Stimulated activated CD8-positive, alpha-beta memory T cell treated with anti-CD3 and anti-CD28 coated beads, Interleukin-15, amount 100 ng/mL, for 24 hours (primary cell): ENCODE results near the gene CIBAR2.

ENCODE experiments used
- DNase-seq: peaks from one replicate; pipeline ENCODE4 v3.0.0-alpha.2; 2020; ENCODE audit warnings: low read depth

The CIBAR2 gene

DNA sequence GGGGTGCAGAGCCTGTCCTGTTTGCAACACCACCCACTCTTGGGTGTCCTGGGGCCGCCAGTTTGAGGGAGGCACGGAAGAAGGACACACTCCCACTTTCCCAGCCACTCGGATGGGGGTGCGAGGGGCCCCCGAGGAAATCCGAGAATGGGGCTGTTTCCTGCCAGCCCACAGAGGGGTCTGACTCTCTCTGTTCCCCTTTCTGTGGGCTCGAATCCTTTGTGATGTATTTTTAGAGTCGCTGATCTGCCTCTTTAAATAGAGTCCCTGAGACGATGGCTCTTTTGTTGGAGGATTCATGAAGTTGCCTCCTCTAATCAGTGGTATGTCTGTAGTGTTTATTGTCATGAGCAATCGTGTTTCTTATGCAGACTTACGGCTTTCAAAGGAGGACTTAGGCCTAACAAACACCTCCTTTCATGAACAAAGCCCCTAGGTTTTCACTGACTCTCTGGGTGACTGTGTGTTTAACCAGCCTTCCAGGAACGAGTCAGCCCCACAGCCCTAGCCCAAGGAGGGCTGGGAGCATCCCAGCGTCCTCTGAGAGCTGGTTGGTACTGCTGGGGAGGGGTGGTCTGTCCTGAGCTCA, 29.1 kb downstream of the CIBAR2 start:
- DNase-seq: no peak

DNA sequence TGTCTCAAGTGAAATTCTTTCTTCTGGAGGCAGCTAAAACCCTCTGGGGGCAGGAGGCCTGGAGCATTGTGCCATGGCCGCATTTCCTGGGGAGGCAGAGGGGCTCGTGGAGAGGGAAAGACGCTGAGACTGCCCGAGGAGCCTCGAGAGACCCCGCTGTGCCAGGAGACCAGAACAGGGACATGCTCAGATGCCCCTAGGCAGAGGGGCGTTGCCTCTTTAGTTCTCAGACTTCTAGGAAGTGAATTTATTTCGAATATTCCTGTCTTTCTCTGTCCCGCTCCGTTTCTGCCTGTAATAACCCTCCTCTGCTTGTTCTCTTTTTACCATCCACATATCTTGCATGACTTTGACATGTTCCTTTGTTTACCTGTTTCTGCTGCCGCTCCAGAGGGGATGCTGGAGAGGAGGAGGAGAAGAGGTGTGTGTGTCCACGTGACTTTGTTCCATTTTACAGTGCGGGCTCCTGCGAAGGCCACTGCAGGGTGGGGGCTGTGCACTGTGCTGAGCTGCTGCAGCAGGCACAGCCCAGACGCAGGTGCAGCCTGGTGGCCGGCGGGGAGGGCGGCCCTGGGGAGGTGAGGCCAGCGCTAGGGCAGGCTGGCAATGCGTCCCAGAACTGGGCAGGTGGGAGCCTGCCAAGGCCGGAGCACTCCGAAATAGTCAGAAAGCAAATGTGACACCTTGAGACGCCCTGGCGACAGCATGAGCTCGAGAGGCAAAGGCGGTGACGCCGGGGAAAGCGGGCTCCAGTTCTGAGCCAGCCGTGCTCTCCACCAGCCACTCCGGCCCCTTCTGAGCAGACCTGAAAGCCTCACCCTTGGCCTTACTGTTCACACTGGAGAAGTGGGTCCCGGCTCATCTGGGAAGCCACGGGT, 29.9 kb downstream of the CIBAR2 start:
- no peak for DNase-seq

DNA sequence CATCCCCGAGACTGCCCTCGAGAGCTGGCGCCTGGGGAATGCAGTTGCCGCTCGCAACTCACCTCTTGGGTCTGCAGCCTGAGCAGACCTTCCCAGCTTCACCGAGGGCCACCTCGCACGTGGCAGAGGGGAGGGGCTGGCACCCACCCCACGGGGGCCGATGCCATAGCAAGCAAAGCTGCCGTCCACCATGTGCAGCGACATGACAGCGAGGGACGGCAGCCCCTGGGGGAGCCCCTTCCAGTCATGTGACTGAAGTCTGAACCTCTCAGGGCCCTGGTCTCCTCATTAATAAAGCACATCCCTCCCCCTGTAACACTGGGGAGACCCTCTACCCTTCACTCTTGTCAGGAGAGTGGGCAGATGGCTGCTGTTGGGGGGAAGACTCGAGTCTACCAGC, 30.5 kb downstream of the CIBAR2 start:
- no peak for DNase-seq

DNA sequence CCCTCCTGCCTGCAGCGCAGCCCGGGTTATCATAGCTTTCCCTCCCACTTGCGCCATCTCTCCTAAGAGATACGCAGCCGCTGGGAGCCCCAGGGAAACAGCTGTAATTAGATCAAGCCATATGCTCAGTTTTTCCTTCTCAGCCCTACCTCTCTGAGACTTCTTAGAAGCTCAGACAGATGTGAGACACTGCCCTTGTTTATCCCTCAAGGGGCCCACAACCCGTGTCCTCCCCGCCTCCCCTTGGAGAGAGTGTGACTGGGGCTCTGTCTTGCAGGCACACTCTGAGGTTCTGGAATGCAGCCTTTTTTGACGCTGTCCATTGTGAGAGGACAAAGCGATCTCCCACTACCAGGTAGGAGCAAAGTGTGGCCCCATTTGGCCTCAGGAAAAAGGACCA, 31.2 kb downstream of the CIBAR2 start:
- DNase-seq: no peak

DNA sequence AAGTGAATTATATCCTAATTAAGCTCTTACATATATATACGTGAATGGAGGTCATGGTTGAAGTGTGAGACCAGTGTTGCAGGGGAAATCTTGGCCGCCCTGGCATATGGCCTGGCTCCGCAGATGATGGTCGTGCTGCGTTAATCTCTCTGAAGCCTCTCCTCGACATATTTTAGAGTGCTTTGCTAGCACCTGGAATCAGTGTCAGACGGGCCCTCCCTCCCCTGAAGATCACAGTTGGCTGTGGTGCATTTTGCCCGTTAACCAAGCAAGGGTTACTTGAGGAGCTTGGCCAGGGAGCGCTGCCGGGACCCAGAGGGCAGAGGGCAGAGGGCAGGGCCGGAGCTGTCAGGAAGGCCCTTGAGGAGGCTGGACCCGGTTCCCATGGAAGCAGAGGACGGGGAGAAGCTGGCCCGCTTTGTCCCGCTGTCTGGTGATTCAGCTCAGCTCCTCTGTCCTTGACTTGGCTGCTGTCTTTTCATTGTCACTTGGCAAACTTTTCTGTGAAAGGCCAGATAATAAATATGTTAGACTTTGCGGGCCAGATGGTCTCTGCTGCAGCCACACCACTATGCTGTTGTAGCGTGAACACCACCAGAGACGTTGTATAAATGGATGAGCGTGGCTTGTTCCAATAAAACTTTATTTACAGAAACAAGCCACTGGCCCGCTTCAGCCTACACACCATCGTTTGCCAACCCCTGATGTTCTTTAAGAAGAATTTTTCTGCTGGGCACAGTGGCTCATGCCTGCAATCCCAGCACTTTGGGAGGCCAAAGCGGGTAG, 32.3 kb downstream of the CIBAR2 start:
- no peak for DNase-seq

DNA sequence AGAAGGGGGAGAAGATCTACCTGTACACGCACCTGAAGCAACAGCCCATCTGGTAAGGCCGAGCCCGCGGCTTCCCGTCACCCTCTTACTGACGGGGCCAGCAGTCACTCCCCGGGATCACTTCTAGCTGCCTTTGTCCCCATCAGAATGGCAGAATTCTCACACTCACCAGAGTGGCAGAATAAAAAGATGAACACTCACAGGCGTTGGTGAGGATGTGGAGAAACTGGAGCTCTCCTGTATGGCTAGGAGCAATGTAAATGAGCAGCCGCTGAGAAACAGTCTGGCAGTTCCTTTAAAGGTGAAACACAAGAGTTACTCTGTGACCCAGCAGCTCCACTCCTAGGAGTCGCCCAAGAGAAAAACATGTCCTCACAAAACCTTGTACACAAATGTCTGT, 33.3 kb downstream of the CIBAR2 start:
- DNase-seq: no peak

DNA sequence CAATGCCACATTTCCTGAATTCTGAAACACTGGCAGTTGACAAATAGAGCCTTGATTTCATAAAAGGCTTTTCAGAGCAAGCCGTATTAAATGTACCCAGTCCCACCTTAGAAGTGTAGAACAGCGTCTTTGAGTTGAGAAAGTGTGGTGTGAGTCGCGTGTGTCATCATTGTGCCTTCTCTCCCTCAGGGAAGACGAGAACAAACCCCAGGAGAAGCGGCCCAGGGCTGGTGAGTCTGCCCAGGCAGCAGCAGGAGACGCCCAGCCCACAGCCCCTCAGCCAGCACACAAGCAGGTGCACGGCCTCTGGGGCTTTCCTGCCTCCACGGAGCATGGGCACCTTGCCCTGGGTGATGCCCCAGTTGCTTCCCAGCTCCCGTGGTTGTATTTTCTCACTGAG, 34.0 kb downstream of the CIBAR2 start:
- DNase-seq: no peak

DNA sequence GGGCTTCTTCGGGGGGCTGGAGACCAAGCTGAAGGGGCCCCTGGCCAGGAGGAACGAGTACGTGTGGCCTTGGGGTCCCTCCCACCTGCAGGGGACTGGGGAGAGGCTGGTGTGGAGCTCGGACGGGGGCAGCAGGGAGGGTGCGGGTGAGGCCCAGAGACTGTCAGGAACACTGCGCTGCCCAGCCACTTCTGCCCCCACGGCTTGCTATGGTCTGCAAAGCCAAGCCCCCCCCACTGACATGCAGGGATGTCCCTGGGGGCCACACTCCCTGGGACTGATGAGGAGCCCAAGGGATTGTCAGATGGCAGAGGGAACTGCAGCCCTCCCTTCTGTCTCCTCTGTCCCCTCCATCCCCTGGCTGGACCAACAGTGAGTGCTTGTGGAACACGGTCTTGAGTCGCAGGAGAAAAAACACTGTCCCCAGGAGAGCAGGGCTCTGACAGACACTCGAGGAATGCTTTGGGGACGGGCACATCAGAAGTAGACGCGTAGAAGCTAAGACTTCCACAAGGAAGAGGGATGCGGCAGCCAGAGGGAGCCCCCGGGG, 34.6 kb downstream of the CIBAR2 start:
- no peak for DNase-seq

DNA sequence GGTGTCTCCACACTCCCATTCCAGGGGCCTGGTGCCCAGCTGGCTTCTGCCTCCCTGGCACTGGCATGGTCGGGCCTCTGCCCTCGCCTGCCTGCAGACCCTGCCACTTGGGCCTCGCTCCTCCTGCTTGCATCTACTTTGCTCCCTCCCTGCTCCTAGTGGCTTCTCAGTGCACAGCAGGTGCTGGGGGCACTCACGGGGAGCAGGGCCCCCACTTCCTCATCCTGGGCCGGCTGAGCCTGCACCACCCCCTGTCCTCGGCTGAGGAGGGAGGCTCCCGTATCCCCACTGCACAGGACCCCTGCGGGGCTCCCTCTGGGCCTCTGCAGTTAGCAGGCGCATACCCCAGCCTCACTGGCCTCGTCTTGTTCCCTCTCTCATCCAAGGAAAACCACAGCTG, 35.2 kb downstream of the CIBAR2 start:
- DNase-seq: no peak

DNA sequence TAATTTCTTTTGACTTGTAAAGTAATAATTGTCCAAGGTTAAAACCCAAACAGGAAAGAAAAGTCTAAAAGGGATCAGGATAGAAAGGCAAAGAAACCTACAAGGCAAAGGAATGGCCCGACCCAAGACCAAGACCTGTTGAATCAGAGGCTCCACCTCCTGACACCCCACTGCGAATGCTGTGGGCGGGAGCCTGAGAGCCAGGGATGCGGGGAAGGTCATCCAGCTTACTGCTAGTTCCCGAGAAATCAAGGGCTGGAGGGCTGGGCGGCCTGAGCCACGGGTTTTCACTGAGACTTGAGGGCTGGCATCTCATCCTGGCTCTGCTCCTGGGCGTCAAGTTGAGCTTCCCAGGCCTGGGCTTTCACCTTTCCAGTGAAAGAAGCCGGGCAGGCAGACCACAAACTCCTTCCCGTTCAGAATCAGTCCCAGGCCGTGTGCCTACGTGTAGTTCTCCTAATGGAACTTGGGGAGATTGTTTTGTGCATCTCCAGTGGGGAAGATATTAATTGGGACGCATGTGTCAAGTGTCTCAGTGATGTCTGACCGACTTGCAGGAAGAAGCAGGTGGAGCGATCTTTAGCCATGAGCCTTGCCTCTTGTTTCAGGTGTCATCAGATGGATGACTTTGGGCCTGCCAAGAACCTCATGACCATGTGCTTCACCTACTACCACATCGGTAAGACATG, 36.9 kb downstream of the CIBAR2 start:
- DNase-seq: no peak

DNA sequence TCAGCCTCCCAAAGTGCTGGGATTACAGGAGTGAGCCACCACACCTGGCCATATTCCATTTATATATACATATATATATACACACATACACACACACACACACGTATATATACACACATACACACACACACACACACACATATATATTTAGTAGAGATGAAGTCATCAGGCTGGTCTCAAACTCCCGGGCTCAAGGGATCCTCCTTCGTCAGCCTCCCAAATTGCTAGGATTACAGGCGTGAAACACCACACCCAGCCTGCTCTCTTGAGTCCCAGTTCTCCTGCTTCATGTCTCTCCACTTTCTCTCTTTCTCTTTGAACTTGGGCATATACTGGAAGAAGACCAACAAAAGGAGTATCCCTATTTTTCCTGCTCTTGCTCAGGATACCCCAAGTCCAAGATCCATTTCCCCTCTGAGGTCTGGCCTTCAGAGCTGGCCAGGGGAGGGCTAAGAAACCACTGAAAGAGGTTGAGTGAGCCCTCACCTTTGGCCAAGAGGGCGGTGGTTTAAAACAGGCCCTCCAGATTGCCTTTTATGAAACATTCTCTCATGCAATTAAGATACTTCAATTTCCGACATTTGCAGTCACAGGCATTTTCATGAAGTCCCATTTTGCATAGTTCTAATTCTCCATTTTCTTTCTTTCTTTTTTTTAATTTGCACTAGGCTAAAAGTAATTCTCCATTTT, 37.9 kb downstream of the CIBAR2 start:
- DNase-seq: no peak

DNA sequence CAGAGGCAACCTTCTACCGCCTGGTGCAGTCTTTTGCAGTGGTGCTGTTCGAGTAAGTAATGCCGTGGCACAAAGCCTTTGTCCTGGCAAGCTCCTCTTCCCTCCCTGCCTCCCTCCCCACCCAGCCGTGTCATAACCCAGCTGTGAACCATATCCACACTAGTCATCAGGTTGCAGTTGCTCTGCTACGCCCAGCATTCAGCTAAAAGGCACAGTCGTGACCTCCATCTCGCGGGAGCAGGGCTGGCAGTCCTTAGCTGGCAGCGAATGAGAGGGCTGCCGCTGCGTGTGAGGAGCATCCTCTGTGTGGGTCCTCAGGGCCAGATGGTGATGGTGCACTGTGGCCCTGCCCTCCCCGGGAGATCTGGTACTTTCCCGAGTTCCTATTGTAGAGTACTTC, 39.3 kb downstream of the CIBAR2 start:
- DNase-seq: no peak

DNA sequence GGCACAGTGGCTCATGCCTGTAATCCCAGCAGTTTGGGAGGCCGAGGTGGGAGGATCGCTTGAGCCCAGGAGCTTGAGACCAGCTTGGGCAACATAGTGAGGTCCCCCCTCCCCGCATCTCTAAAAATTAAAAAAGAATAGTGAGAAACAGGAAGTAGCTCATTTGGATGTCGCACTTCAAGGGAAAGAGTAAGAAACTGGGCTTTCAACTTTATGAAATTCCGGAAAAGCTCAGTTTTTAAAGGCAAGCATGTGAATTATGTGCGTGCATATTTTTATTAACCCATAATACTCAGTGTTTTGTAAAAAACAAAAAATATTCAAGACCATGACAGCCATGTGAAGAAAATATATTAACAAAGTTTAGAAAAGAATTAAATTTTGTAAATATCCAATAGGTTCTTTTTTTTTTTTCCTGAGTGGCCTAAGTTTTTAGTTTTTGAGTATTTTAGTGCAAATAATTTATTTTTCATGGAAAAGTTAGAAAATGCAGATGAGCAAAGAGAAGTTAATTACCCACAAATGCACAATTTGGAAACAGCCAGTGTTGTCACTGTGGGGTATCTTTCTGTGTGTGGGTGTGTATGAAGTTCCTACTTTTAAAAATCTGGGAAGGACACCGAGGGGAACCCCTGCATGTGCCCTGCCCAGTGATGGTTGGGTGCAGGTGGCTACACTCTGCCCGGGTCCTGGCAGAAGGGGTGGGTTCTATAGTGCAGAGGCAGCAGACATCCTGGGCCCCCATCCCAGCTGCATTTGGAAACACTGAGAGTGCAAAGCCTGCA, 40.0 kb downstream of the CIBAR2 start:
- no peak for DNase-seq

DNA sequence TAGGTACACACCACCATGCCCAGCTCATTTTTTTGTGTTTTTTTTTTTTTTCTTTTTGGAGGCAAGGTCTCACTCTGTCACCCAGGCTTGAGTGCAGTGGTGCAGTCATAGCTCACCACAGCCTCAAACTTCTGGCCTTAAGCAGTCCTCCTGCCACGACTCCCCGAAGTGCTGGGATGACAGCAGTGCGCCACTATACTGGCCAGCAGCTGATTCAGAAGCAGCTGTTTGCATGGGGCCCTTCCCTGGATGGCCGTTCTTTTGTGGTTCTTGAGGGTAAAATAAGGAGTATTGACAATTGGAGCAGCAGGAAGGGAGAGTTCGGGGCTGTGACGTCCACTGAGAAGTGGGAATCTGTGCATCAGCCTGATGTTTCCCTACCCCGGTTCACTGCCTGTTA, 43.1 kb downstream of the CIBAR2 start:
- no peak for DNase-seq

DNA sequence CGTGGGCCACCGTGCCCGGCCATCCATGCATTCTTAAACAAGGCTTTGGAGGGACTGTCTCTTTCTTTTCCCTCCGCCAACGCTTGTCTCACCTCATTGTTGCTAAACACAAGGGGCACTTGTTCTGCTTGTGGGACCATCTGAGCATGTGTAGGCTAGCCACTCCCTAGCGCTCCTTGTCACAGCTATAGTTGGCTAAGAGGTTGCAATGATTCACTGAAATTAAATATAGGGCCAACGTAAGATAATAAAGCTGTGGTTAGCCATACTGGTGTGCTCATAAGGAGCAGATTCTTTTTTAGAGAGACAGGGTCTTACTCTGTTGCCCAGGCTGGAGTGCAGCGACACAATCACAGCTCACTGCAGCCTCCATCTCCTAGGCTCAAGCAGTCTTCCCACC, 43.5 kb downstream of the CIBAR2 start:
- DNase-seq: no peak

DNA sequence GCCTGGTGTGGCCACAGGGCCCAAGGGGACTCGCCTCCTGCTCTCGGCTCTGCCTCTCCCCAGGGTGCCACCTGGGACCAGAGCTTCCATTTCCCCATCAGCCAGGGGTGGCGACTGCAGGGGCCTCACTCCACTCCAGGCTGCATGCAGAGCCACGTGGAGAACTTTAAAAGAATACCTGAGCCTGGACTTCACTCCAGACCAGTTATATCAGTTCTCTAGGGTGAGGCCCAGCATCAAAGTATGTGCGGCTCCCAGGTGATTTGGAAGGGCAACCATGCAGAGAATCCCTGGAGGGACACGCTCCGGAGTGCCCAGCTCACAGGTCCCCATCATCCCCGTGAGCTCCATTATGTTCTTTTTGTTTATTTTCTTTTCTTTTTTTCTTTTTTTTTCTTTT, 44.8 kb downstream of the CIBAR2 start:
- no peak for DNase-seq

DNA sequence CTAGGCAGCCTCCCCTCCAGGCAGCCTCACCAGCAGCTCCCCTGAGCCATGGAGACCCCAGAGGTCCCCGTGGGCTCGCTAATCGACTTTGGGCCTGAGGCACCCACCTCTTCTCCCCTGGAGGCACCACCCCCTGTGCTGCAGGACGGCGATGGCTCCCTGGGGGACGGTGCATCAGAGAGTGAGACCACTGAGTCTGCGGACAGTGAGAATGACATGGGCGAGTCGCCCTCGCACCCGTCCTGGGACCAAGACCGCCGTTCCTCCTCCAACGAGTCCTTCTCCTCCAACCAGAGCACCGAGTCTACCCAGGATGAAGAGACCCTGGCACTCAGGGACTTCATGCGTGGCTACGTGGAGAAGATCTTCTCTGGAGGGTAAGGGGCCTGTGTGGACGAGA, 45.2 kb downstream of the CIBAR2 start:
- no peak for DNase-seq

DNA sequence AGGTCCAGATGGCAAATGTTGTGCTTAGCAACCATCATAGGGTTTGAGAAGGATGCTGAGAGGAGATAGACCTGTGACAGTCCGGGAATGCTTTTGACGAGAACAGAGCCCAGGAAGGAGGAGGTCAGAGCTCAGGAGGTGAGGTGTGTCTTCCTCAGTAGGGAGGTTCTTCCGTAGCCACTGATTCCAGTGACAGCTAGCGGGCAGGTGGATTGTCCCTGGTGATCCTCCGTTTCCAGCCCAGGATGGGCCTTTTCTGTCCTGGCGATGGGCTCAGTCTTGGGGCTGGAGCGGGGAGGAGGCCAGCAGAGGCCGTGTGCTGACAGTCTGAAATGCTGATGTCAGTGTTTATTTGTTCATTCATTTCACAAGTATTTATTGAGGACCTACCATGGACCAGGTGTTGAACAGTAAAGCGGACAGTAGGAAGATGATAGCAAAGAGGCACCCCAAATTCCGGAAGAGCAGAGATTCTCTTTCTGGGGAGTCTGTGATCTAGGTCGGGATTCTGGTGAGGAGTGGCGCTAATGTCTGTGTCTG, 45.9 kb downstream of the CIBAR2 start:
- no peak for DNase-seq

DNA sequence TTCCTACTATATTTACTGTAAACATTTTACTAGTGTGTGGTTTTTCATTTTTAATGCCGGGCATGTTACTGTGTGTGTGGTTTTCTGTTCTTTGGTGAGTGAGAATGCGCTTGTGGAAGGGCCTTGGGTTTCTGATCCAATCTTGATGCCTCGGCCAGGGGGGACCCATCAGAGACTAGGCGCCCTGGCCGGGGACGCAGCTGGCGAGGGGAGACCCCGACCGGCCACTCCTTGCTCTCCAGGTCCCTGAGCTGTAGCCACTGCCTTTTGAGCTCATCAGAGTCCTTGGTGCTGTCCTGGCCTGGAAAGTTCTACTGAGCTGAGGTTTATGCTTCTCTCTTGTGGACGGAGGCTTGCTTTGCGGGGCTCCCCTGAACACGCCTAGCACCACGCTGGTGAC, 47.2 kb downstream of the CIBAR2 start:
- no peak for DNase-seq

DNA sequence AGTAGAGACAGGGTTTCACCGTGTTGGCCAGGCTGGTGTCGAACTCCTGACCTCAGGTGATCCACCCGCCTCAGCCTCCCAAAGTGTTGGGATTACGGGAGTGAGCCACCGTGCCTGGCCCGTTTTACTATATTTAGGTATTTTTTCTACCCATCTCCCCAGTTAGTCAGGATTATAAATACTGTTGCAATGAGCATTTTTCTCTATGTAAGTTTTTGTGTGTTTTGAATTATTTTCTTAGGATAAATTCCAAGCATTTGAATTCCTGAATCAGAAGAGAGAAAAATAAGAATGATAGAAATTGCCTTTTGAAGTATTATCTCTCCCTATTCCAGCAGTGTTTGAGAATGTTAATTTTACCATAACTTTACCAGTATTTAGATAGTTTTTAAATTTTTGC, 48.1 kb downstream of the CIBAR2 start:
- DNase-seq: no peak

DNA sequence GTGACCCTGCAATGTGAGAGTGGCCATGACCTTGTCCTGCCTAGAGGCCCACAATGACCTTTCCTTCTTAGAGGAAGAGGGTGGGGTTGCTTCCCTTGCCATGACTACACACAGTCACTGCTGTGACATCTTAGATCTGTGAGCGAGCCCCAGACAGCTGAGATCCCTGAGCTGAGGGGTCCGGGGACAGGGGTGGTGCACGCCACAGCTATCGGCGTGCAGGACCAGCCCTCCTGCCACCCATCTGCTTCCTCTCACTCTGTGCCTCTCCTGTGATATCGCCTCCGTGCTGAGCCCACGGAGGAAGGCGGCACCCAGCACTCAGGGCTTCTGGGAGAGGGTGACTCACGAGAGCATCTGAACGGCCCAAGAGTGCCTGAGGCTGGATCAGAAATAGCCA, 49.4 kb downstream of the CIBAR2 start:
- no peak for DNase-seq
